PC-9 (cell line): ENCODE results near the gene GATD1. TPM values are rescaled to one million over a fixed set of nuclear protein-coding genes. Genes with fewer than 3 reads are reported as not detected.
A peak's percentile ranks its signal among the peaks of the same experiment; 100 is the strongest.

ENCODE experiments used
- BruUV-seq: library from RNA; stranded (reverse); fragments of 400-500 nt; replicated peaks from 2 replicates; lab custom pipeline; 2021; lab: Mats Ljungman, UMichigan
- CTCF ChIA-PET: fragments of 300-600 bp; sonication (Branson Sonifier 250); formaldehyde crosslinking; loops from one replicate; lab custom pipeline; 2022; ENCODE audit warnings: antibody characterized with exemption; lab: Charles Lee
- POLR2A ChIA-PET: fragments of 300-600 bp; sonication (Branson Sonifier 250); formaldehyde crosslinking; loops from one replicate; lab custom pipeline; 2022; ENCODE audit warnings: antibody characterized with exemption; ENCODE audit not compliant: unreplicated experiment; lab: Charles Lee
- DNase-seq, 2 experiments: peaks; one replicate each; pipeline versions ENCODE4 v3.0.0 to v3.0.0-alpha.2; 2015 to 2022; ENCODE audit warnings: mixed read lengths in 1 of 2
- H2AFZ ChIP-seq: fragments of 200-600 bp; sonication (generic); 2 replicates; pipeline ENCODE4 v1.8.1; 2017; ENCODE audit warnings: antibody characterized with exemption
- H3F3A ChIP-seq: fragments of 200-600 bp; sonication (generic); 2 replicates; pipeline ENCODE4 v1.8.1; 2017; ENCODE audit warnings: antibody characterized with exemption, mild to moderate bottlenecking, low read depth; ENCODE audit not compliant: insufficient read depth
- H3K27ac ChIP-seq: fragments of 200-600 bp; sonication (generic); 2 replicates; pipeline ENCODE4 v1.6.1; 2016; ENCODE audit warnings: mixed run types
- H3K27me3 ChIP-seq: fragments of 200-600 bp; sonication (generic); 2 replicates; pipeline ENCODE4 v1.6.1; 2016; ENCODE audit warnings: low read depth, mixed run types; ENCODE audit not compliant: insufficient read depth
- H3K36me3 ChIP-seq: fragments of 200-600 bp; sonication (generic); 2 replicates; pipeline ENCODE4 v1.6.1; 2016; ENCODE audit warnings: low read depth, mixed run types
- H3K4me1 ChIP-seq: fragments of 200-600 bp; sonication (generic); replicated peaks from 2 replicates; pipeline ENCODE4 v1.6.1; 2016; ENCODE audit warnings: mixed run types; ENCODE audit not compliant: insufficient read depth
- H3K4me2 ChIP-seq: fragments of 200-600 bp; sonication (generic); 2 replicates; pipeline ENCODE4 v1.6.1; 2017; ENCODE audit warnings: mixed run types
- H3K4me3 ChIP-seq: fragments of 200-600 bp; sonication (generic); 2 replicates; pipeline ENCODE4 v1.6.1; 2016; ENCODE audit warnings: mixed run types
- H3K79me2 ChIP-seq: fragments of 200-600 bp; sonication (generic); 2 replicates; pipeline ENCODE4 v1.6.1; 2017; ENCODE audit warnings: low read depth, mixed run types
- H3K9me2 ChIP-seq: fragments of 200-600 bp; sonication (generic); 2 replicates; pipeline ENCODE4 v1.8.1; 2017; ENCODE audit warnings: mild to moderate bottlenecking; ENCODE audit not compliant: insufficient read depth
- H3K9me3 ChIP-seq: fragments of 200-600 bp; sonication (generic); 2 replicates; pipeline ENCODE4 v1.8.1; 2016; ENCODE audit warnings: low read depth; ENCODE audit not compliant: insufficient read depth
- H4K20me1 ChIP-seq: fragments of 200-600 bp; sonication (generic); 2 replicates; pipeline ENCODE4 v1.8.1; 2017; ENCODE audit not compliant: insufficient read depth
- CTCF ChIP-seq: fragments of 200-600 bp; sonication (generic); conservative IDR thresholded peaks from 2 replicates; pipeline ENCODE4 v1.6.1; 2017; ENCODE audit warnings: mixed run types, antibody characterized with exemption, mild to moderate bottlenecking, moderate library complexity
- EZH2 ChIP-seq: fragments of 200-600 bp; sonication (generic); IDR thresholded peaks from 2 replicates; pipeline ENCODE4 v1.8.0; 2017; ENCODE audit warnings: antibody characterized with exemption, low read depth
- intact Hi-C: fragments of 100-400 bp; cut with micrococcal nuclease; formaldehyde crosslinking; loops from one replicate; pipeline ENCODE4 v1.10.0; 2022; ENCODE audit not compliant: unreplicated experiment
- total RNA-seq: library from RNA; stranded (reverse); gene quantifications from 2 replicates; pipeline ENCODE4 v1.2.3, GENCODE V29; 2021

Gene GATD1
- total RNA-seq, 1 experiment from 2014 or later = 52.7 TPM

GRCh38 chr11:819129-819931 is 42.0 kb upstream of the GATD1 start:
- no TSS peak for BruUV-seq
- ChIA-PET POLR2A (interaction anchor here (0.6 to 1.6 kb wide), 11 partner anchors 13 to 740 kb away, joined by 3 to 17 read pairs (median 5); partner anchors contain the start of genes CD151 and PIDD1), CTCF (interaction anchor here (0.7 kb wide), 1 partner anchor 13 kb away, joined by 4 read pairs; no protein-coding TSS in a partner anchor)
- H3K27me3 ChIP-seq = no peaks in the 10 kb centered on the region
- H4K20me1 ChIP-seq = peaks cover 26% of the 10 kb centered on the region
- H3K4me2 ChIP-seq = peak overlapping the region; percentile 90
- no peaks in the 10 kb centered on the region for H3K36me3 ChIP-seq
- H3F3A ChIP-seq = peaks cover 27% of the 10 kb centered on the region; the same call in 1 of the 2 replicates
- peaks cover 12% of the 10 kb centered on the region for H3K4me1 ChIP-seq
- no peak for TF ChIP-seq EZH2
- TF ChIP-seq CTCF = no peak
- H3K4me3 ChIP-seq = peak overlapping the region; percentile 84
- no peaks in the 10 kb centered on the region for H3K9me2 ChIP-seq
- intact Hi-C loops = loop anchor here (2.0 kb wide), 1 partner anchor 15 kb away; no protein-coding TSS in a partner anchor
- peak; percentile 65 to 87 for DNase-seq
- 0 out of 2 replicates have a peak overlapping the region, but pooled peaks have one; percentile 58 for H2AFZ ChIP-seq
- peak overlapping the region; percentile 87 for H3K27ac ChIP-seq
- H3K9me3 ChIP-seq = no peaks in the 10 kb centered on the region
- peaks cover 19% of the 10 kb centered on the region for H3K79me2 ChIP-seq

DNA sequence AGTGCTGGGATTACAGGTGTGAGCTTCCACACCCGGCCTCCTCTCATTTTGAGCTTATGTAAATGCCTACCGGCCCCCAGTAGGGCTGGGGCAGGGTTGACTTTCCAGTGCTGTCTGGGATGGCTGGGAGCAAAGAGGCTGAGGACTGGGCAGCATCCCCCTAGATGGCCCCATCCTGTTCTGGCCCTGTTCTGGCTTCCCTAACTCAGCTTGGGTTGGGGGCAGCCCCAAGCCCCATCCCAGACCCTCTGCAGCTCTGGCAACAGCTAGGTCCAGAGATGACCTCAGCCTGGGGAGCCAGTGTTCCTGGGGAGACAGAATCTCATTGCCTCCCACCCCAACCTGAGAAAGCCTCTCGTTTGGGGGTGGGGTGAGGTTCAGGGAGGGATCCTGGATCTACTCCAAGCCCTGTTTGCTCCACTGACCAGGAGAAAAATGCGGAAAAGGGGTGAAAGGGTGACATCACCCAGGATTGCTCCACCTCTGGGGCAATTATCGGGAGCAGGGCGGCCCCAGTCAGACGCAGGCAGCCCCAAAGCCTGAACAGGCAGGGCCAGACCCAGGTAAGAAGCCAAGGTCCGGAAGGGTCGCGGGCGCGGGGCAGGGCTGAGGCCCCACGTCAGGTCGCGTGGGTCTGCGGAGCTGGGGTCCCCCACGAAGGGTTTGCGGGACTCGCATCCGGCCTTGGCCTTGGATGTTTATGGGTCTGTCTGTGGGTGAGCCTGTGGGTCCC is 41.3 kb upstream of the GATD1 start, which contains the start of gene PNPLA2:
Gene PNPLA2, plus strand, starts transcription at position 519 of the 733 bp plus-strand sequence. CDS start 805 bp downstream, outside the sequence.
- ChIA-PET CTCF (interaction anchor here (0.7 kb wide), 1 partner anchor 1376 kb away, joined by 10 read pairs; no protein-coding TSS in a partner anchor), POLR2A (interaction anchor here (0.6 to 1.6 kb wide), 8 partner anchors 14 to 741 kb away, joined by 3 to 17 read pairs (median 5); partner anchors contain the start of gene PIDD1)
- TF ChIP-seq CTCF (no peak), EZH2 (no peak)
- no peaks in the 10 kb centered on the region for H3K9me3 ChIP-seq
- peaks cover 12% of the 10 kb centered on the region for H3K4me1 ChIP-seq
- DNase-seq = peak; percentile 73 to 79
- no peaks in the 10 kb centered on the region for H3K27me3 ChIP-seq
- H3K9me2 ChIP-seq = no peaks in the 10 kb centered on the region
- peaks cover 19% of the 10 kb centered on the region for H3K79me2 ChIP-seq
- H4K20me1 ChIP-seq = peaks cover 26% of the 10 kb centered on the region
- 0 out of 2 replicates have a peak within 1 kb of the TSS, but pooled peaks have one; percentile 58 for H2AFZ ChIP-seq
- intact Hi-C loops = loop anchor here (2.0 kb wide), 1 partner anchor 16 kb away; no protein-coding TSS in a partner anchor
- BruUV-seq = TSS peak; percentile 83
- H3K27ac ChIP-seq = peak within 1 kb of the TSS; percentile 87
- H3K4me2 ChIP-seq = peak within 1 kb of the TSS; percentile 90
- H3F3A ChIP-seq = peaks cover 32% of the 10 kb centered on the region; the same call in 1 of the 2 replicates
- no peaks in the 10 kb centered on the region for H3K36me3 ChIP-seq
- H3K4me3 ChIP-seq = peak within 1 kb of the TSS; percentile 84

- BruUV-seq = no TSS peak
- no peak overlapping the region for H3K4me3 ChIP-seq
- ChIA-PET POLR2A (no interaction called here), CTCF (no interaction called here)
- H3F3A ChIP-seq = peaks cover 50% of the 10 kb centered on the region; the same call in 1 of the 2 replicates
- H3K9me3 ChIP-seq = no peaks in the 10 kb centered on the region
- H3K27me3 ChIP-seq = no peaks in the 10 kb centered on the region
- H2AFZ ChIP-seq = no peak overlapping the region
- H4K20me1 ChIP-seq = peaks cover 18% of the 10 kb centered on the region
- H3K4me1 ChIP-seq = peaks cover 15% of the 10 kb centered on the region
- H3K4me2 ChIP-seq = no peak overlapping the region
- H3K79me2 ChIP-seq = peaks cover 24% of the 10 kb centered on the region
- H3K36me3 ChIP-seq = peaks cover 13% of the 10 kb centered on the region
- intact Hi-C loops = no loop called here
- TF ChIP-seq CTCF (no peak), EZH2 (no peak)
- no peak overlapping the region for H3K27ac ChIP-seq
- H3K9me2 ChIP-seq = no peaks in the 10 kb centered on the region
- no peak for DNase-seq
Observed at GRCh38 chr11:816433-816779, 39.1 kb upstream of the GATD1 start.
